ENCODE results near the gene DNAH10. TPM values are rescaled to one million over a fixed set of nuclear protein-coding genes. Genes with fewer than 3 reads are reported as not detected.
A peak's percentile ranks its signal among the peaks of the same experiment; 100 is the strongest.

DNAH10 gene
- total RNA-seq, 1 donor from 2014 or later, result 0.51 TPM

DNA sequence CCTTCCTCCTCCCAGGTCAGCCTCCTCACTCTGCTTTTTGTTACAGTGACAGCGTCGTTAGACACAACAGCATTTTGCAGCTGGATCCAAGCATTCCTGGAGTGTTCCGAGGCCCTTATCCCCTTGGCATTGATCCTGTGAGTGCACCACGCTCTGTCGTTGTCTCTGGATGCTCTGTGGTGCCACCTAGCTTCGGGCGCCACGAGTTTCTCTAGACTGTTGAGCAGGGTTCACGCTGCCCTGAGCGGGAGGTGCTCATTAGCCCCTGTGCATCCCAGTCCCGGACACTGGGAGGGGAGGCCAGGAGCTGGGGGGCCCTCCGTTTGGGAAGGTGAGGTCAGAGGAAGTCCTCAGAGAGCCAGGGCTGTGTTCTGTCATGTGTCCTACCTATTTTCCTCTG lies 17.3 kb upstream of the DNAH10 start:
- H3K4me1 Mint-ChIP-seq, result peaks cover 29% of the 10 kb centered on the region
- no peaks in the 10 kb centered on the region for H3K9me3 Mint-ChIP-seq
- no peak for TF ChIP-seq CTCF (IDR thresholded peaks at IDR 0.05)
- POLR2A ChIA-PET, result interaction anchor here (0.7 kb wide), 1 partner anchor 11 kb away, joined by 3 read pairs; no protein-coding TSS in a partner anchor
- CTCF ChIA-PET, result no interaction called here
- peaks cover 84% of the 10 kb centered on the region for H3K36me3 Mint-ChIP-seq (ENCODE audit: low read depth)
- intact Hi-C loops (cut with micrococcal nuclease), result no loop called here
- H3K4me3 Mint-ChIP-seq, result no peak overlapping the region
- DNase-seq (no peak), ATAC-seq (ENCODE audit: low read depth) (no peak)
- no peaks in the 10 kb centered on the region for H3K27me3 Mint-ChIP-seq
- no peak overlapping the region for H3K27ac Mint-ChIP-seq

GRCh38 chr12:123747309-123747708 lies 14.8 kb upstream of the DNAH10 start:
- TF ChIP-seq CTCF (IDR thresholded peaks at IDR 0.05), result no peak
- Mint-ChIP-seq H3K4me3 (no peak overlapping the region), H3K36me3 (ENCODE audit: low read depth) (peaks cover 80% of the 10 kb centered on the region), H3K9me3 (no peaks in the 10 kb centered on the region), H3K27me3 (no peaks in the 10 kb centered on the region), H3K4me1 (peaks cover 22% of the 10 kb centered on the region), H3K27ac (no peak overlapping the region)
- DNase-seq (no peak), ATAC-seq (ENCODE audit: low read depth) (no peak)
- ChIA-PET CTCF (no interaction called here), POLR2A (no interaction called here)
- intact Hi-C loops (cut with micrococcal nuclease), result no loop called here

- DNase-seq, result no peak
- Mint-ChIP-seq H3K27ac (peak overlapping the region; percentile 5), H3K27me3 (no peaks in the 10 kb centered on the region), H3K4me1 (peaks cover 15% of the 10 kb centered on the region), H3K36me3 (ENCODE audit: low read depth) (peaks cover 78% of the 10 kb centered on the region), H3K4me3 (no peak overlapping the region), H3K9me3 (no peaks in the 10 kb centered on the region)
- no peak for TF ChIP-seq CTCF (IDR thresholded peaks at IDR 0.05)
- ATAC-seq (ENCODE audit: low read depth), result no peak
- CTCF ChIA-PET, result no interaction called here
- POLR2A ChIA-PET, result no interaction called here
- intact Hi-C loops (cut with micrococcal nuclease), result no loop called here
Observed at GRCh38 chr12:123748161-123748560, 13.9 kb upstream of the DNAH10 start.

DNA sequence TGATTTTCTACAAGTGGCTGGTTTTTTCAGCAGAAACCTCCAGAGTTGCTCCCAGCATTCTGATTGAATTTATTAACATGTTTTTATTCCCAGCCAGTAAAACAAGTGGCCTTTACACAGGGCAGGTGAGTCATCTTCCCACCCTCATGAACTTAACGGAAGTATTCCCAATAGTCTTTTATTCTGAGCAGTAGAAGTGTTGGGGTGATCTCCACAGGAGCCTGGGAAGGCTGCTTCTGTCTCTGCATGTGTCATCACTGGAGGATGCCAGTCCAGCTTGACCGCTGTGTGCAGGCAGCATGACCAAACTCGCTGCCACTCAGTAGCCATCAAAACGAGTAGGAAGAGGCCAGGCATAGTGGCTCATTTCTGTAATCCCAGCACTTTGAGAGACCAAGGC lies 13.4 kb upstream of the DNAH10 start:
- Mint-ChIP-seq H3K4me1 (peaks cover 13% of the 10 kb centered on the region), H3K4me3 (no peak overlapping the region), H3K27me3 (no peaks in the 10 kb centered on the region), H3K27ac (no peak overlapping the region), H3K36me3 (ENCODE audit: low read depth) (peaks cover 80% of the 10 kb centered on the region), H3K9me3 (no peaks in the 10 kb centered on the region)
- no peak for TF ChIP-seq CTCF (IDR thresholded peaks at IDR 0.05)
- ChIA-PET CTCF (no interaction called here), POLR2A (no interaction called here)
- DNase-seq (no peak), ATAC-seq (ENCODE audit: low read depth) (no peak)
- intact Hi-C loops (cut with micrococcal nuclease), result no loop called here

DNA sequence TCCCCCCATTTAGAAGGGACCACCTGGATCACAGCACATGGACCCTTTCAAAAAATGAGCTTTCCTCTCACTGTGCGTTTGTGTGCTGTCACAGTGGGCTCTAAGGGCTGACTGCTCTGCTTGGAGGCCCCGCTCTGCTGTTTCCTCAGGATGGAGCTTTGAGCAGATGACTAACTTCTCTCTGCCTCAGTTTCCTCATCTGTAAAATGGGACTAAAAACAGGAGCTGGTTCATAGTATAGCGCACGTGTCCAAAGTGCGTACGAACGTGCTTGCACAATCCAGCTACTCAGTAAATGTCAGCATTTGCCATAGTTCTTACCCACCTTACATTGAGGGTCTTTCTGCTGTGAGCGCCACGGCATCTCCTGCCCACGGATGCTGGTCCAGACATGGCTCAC lies 12.7 kb upstream of the DNAH10 start:
- ATAC-seq (ENCODE audit: low read depth) (no peak), DNase-seq (no peak)
- ChIA-PET POLR2A (no interaction called here), CTCF (no interaction called here)
- intact Hi-C loops (cut with micrococcal nuclease), result no loop called here
- H3K9me3 Mint-ChIP-seq, result no peaks in the 10 kb centered on the region
- no peak overlapping the region for H3K27ac Mint-ChIP-seq
- no peaks in the 10 kb centered on the region for H3K27me3 Mint-ChIP-seq
- TF ChIP-seq CTCF (IDR thresholded peaks at IDR 0.05), result no peak
- peaks cover 78% of the 10 kb centered on the region for H3K36me3 Mint-ChIP-seq (ENCODE audit: low read depth)
- no peak overlapping the region for H3K4me3 Mint-ChIP-seq
- H3K4me1 Mint-ChIP-seq, result peaks cover 7% of the 10 kb centered on the region
